Omental fat pad (tissue), 4 donors: Measurements from ENCODE around the gene FMO5. TPM values are rescaled to one million over a fixed set of nuclear protein-coding genes. Genes with fewer than 3 reads are reported as not detected.

ENCODE experiments used
- ATAC-seq: fragments of 150-250 bp; one replicate; pipeline ENCODE4 v1.9.1; 2016; ENCODE audit warnings: mild to moderate bottlenecking, moderate library complexity; ENCODE audit not compliant: low FRiP score
- DNase-seq: peaks from one replicate; pipeline ENCODE4 v3.0.0-alpha.2; 2019; ENCODE audit warnings: low spot score
- total RNA-seq, 4 donors: library from RNA; depleted of rRNA; stranded (reverse); fragments of >200 nt; gene quantifications; one replicate each; pipeline ENCODE4 v1.1.0, GENCODE V29; 2016
- TF ChIP-seq, protein P1 (sequence below), 3 donors: fragments of 450-650 bp; IDR thresholded peaks; one replicate each; pipeline ENCODE4 v1.5.1; 2016 to 2017; ENCODE audit warnings: antibody characterized with exemption in 3 of 3, mild to moderate bottlenecking in 3 of 3, moderate library complexity in 2 of 3

FMO5 gene
- total RNA-seq, 4 donors from 2014 or later: 2.0 to 9.6 (median 2.8) TPM

DNA sequence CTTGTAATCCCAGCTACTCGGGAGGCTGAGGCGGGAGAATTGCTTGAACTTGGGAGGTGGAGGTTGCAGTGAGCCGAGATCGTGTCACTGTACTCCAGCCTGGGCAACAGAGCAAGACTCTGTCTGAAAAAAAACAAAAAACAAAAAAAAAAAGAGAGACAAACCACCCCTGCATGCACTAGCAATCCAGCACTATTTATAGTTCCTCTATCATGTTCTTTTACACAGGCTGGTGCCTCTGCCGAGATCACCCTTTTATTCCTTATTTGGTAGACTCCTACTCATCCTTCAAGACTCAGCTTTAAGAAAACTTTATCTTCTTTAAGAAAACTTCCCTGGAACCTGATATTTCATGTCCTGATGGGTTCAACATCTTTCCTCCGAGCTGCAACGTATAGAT, 10.8 kb downstream of the FMO5 start:
- TF ChIP-seq, protein P1, sequence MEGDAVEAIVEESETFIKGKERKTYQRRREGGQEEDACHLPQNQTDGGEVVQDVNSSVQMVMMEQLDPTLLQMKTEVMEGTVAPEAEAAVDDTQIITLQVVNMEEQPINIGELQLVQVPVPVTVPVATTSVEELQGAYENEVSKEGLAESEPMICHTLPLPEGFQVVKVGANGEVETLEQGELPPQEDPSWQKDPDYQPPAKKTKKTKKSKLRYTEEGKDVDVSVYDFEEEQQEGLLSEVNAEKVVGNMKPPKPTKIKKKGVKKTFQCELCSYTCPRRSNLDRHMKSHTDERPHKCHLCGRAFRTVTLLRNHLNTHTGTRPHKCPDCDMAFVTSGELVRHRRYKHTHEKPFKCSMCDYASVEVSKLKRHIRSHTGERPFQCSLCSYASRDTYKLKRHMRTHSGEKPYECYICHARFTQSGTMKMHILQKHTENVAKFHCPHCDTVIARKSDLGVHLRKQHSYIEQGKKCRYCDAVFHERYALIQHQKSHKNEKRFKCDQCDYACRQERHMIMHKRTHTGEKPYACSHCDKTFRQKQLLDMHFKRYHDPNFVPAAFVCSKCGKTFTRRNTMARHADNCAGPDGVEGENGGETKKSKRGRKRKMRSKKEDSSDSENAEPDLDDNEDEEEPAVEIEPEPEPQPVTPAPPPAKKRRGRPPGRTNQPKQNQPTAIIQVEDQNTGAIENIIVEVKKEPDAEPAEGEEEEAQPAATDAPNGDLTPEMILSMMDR (IDR thresholded peaks at IDR 0.05): no peak
- DNase-seq (no peak), ATAC-seq (no peak)

DNA sequence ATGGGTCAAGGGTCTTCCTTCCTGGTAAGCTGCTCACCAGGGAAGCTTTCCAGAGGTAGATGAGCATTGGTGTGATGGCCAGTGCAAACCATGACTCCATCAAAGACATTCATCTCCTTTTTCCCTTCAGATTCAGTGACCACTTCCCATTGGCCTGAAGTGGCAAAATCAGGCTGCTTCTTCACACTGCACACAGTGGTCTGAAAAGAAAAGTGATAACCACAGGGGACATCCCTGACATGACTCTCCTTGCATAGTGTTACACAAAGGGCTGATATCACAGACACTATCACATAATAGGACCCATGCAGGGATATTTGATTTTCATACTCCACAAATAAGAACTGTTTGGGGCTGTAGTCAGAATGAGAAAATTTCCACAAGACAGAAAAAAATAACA, 11.9 kb downstream of the FMO5 start:
- ATAC-seq (no peak), DNase-seq (no peak)
- TF ChIP-seq, protein P1 (IDR thresholded peaks at IDR 0.05): no peak

- no peak for ATAC-seq
- TF ChIP-seq, protein P1 (IDR thresholded peaks at IDR 0.05): no peak
- no peak for DNase-seq
These were observed 13.6 kb downstream of the FMO5 start for GRCh38 chr1:147211577-147211976.

DNA sequence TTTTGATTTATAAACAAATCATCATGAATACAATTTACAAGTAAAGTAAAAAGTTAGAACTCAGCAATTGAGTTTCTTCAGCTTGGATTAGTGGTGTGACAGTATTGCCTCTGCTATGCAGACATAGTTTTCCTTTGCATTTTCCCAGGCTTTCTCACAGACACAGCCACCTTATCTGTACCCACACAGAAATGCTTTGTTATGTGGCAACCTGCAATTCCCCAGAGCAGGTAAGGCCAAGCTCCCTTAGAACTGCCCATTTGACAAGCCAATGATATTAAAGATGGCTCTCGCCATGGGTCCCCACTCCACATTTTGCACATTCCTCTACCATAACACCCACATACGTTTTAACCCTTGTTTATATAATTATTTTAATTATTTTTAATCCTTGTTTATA, 14.2 kb downstream of the FMO5 start:
- TF ChIP-seq, protein P1 (IDR thresholded peaks at IDR 0.05): no peak
- DNase-seq: no peak
- no peak for ATAC-seq

GRCh38 chr1:147209825-147210821, 15.0 kb downstream of the FMO5 start:
- no peak for ATAC-seq
- TF ChIP-seq, protein P1 (IDR thresholded peaks at IDR 0.05): no peak
- DNase-seq: no peak

- TF ChIP-seq, protein P1 (IDR thresholded peaks at IDR 0.05): no peak
These were observed 16.5 kb downstream of the FMO5 start for GRCh38 chr1:147208619-147209018.

DNA sequence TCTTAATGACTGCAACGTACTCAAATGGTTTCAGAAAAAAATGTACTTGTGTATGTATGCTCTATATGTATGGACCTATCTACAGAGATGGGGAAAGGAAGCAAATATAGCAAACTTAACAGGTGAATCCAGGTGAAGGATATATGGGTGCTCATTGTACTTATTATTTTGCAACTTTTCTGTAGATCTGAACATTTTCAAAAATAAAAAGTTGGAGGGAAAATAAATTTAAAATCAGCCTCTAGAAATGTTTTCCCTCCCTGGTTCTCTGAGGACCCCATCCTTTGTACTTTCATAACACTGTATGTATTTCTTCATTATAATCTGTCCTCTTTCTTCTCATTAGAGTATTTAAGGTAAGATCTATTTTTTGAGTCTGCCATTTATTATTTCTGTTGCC, 17.9 kb downstream of the FMO5 start:
- TF ChIP-seq, protein P1 (IDR thresholded peaks at IDR 0.05): no peak
- DNase-seq (no peak), ATAC-seq (no peak)

More at GRCh38 chr1:147208619-147209018, 16.5 kb downstream of the FMO5 start:
- DNase-seq (no peak), ATAC-seq (no peak)
